Measurements from ENCODE around the gene ZNF664. TPM values are rescaled to one million over a fixed set of nuclear protein-coding genes. Genes with fewer than 3 reads are reported as not detected.

The ZNF664 gene
- total RNA-seq, 1 experiment from 2014 or later: 60.3 TPM

- H3K4me3 ChIP-seq (ENCODE audit: insufficient read depth, low read depth, low read length): no peak overlapping the region
- peaks cover 2% of the 10 kb centered on the region for H3K36me3 ChIP-seq (replicated peaks; ENCODE audit: control insufficient read depth, insufficient read depth, low read length)
- DNase-seq: peak; percentile 35
- no peaks in the 10 kb centered on the region for H3K27me3 ChIP-seq (ENCODE audit: control insufficient read depth, insufficient read depth, low read length)
Observed at GRCh38 chr12:123983822-123984485, 10.9 kb downstream of the ZNF664 start.

- DNase-seq: no peak
- Histone ChIP-seq H3K27me3 (ENCODE audit: control insufficient read depth, insufficient read depth, low read length) (no peaks in the 10 kb centered on the region), H3K4me3 (ENCODE audit: insufficient read depth, low read depth, low read length) (no peak overlapping the region), H3K36me3 (replicated peaks; ENCODE audit: control insufficient read depth, insufficient read depth, low read length) (peaks cover 2% of the 10 kb centered on the region)
Observed at GRCh38 chr12:123984903-123985302, 11.9 kb downstream of the ZNF664 start.

GRCh38 chr12:123986374-123986965, 13.5 kb downstream of the ZNF664 start:
- Histone ChIP-seq H3K36me3 (replicated peaks; ENCODE audit: control insufficient read depth, insufficient read depth, low read length) (peaks cover 2% of the 10 kb centered on the region), H3K4me3 (ENCODE audit: insufficient read depth, low read depth, low read length) (no peak overlapping the region), H3K27me3 (ENCODE audit: control insufficient read depth, insufficient read depth, low read length) (no peaks in the 10 kb centered on the region)
- DNase-seq: no peak

GRCh38 chr12:123987022-123987421, 14.0 kb downstream of the ZNF664 start:
- H3K36me3 ChIP-seq (replicated peaks; ENCODE audit: control insufficient read depth, insufficient read depth, low read length): peaks cover 2% of the 10 kb centered on the region
- DNase-seq: no peak
- no peak overlapping the region for H3K4me3 ChIP-seq (ENCODE audit: insufficient read depth, low read depth, low read length)
- no peaks in the 10 kb centered on the region for H3K27me3 ChIP-seq (ENCODE audit: control insufficient read depth, insufficient read depth, low read length)

- no peak for DNase-seq
- Histone ChIP-seq H3K4me3 (ENCODE audit: insufficient read depth, low read depth, low read length) (no peak overlapping the region), H3K27me3 (ENCODE audit: control insufficient read depth, insufficient read depth, low read length) (no peaks in the 10 kb centered on the region), H3K36me3 (replicated peaks; ENCODE audit: control insufficient read depth, insufficient read depth, low read length) (peaks cover 2% of the 10 kb centered on the region)
Observed at GRCh38 chr12:123989168-123989567, 16.2 kb downstream of the ZNF664 start.

- no peaks in the 10 kb centered on the region for H3K27me3 ChIP-seq (ENCODE audit: control insufficient read depth, insufficient read depth, low read length)
- H3K36me3 ChIP-seq (replicated peaks; ENCODE audit: control insufficient read depth, insufficient read depth, low read length): peaks cover 2% of the 10 kb centered on the region
- DNase-seq: no peak
- H3K4me3 ChIP-seq (ENCODE audit: insufficient read depth, low read depth, low read length): no peak overlapping the region
Observed at GRCh38 chr12:123989753-123990152, 16.7 kb downstream of the ZNF664 start.

GRCh38 chr12:123990511-123990910, 17.5 kb downstream of the ZNF664 start:
- no peak overlapping the region for H3K4me3 ChIP-seq (ENCODE audit: insufficient read depth, low read depth, low read length)
- DNase-seq: no peak
- H3K36me3 ChIP-seq (replicated peaks; ENCODE audit: control insufficient read depth, insufficient read depth, low read length): peaks cover 2% of the 10 kb centered on the region

GRCh38 chr12:123991372-123991951, 18.4 kb downstream of the ZNF664 start:
- H3K36me3 ChIP-seq (replicated peaks; ENCODE audit: control insufficient read depth, insufficient read depth, low read length): peaks cover 2% of the 10 kb centered on the region
- no peak for DNase-seq
- H3K4me3 ChIP-seq (ENCODE audit: insufficient read depth, low read depth, low read length): no peak overlapping the region
- H3K27me3 ChIP-seq (ENCODE audit: control insufficient read depth, insufficient read depth, low read length): no peaks in the 10 kb centered on the region

More at GRCh38 chr12:123990511-123990910, 17.5 kb downstream of the ZNF664 start:
- H3K27me3 ChIP-seq (ENCODE audit: control insufficient read depth, insufficient read depth, low read length): no peaks in the 10 kb centered on the region

GRCh38 chr12:123992118-123992825, 19.3 kb downstream of the ZNF664 start:
- Histone ChIP-seq H3K27me3 (ENCODE audit: control insufficient read depth, insufficient read depth, low read length) (no peaks in the 10 kb centered on the region), H3K4me3 (ENCODE audit: insufficient read depth, low read depth, low read length) (no peak overlapping the region), H3K36me3 (replicated peaks; ENCODE audit: control insufficient read depth, insufficient read depth, low read length) (peaks cover 2% of the 10 kb centered on the region)
- DNase-seq: no peak

GRCh38 chr12:123995023-123995748, 22.2 kb downstream of the ZNF664 start:
- H3K36me3 ChIP-seq (replicated peaks; ENCODE audit: control insufficient read depth, insufficient read depth, low read length): no peaks in the 10 kb centered on the region; the same call in 1 of the 2 replicates
- no peaks in the 10 kb centered on the region for H3K27me3 ChIP-seq (ENCODE audit: control insufficient read depth, insufficient read depth, low read length)
- no peak for DNase-seq
- H3K4me3 ChIP-seq (ENCODE audit: insufficient read depth, low read depth, low read length): no peak overlapping the region

GRCh38 chr12:123996581-123996980, 23.6 kb downstream of the ZNF664 start:
- DNase-seq: no peak
- Histone ChIP-seq H3K36me3 (replicated peaks; ENCODE audit: control insufficient read depth, insufficient read depth, low read length) (no peaks in the 10 kb centered on the region; the same call in 1 of the 2 replicates), H3K27me3 (ENCODE audit: control insufficient read depth, insufficient read depth, low read length) (no peaks in the 10 kb centered on the region), H3K4me3 (ENCODE audit: insufficient read depth, low read depth, low read length) (no peak overlapping the region)

GRCh38 chr12:123997033-123997822, 24.2 kb downstream of the ZNF664 start:
- no peaks in the 10 kb centered on the region for H3K27me3 ChIP-seq (ENCODE audit: control insufficient read depth, insufficient read depth, low read length)
- H3K36me3 ChIP-seq (replicated peaks; ENCODE audit: control insufficient read depth, insufficient read depth, low read length): no peaks in the 10 kb centered on the region; the same call in 1 of the 2 replicates
- DNase-seq: no peak
- no peak overlapping the region for H3K4me3 ChIP-seq (ENCODE audit: insufficient read depth, low read depth, low read length)

GRCh38 chr12:123997908-123998307, 24.9 kb downstream of the ZNF664 start:
- no peak overlapping the region for H3K4me3 ChIP-seq (ENCODE audit: insufficient read depth, low read depth, low read length)
- no peak for DNase-seq
- H3K27me3 ChIP-seq (ENCODE audit: control insufficient read depth, insufficient read depth, low read length): no peaks in the 10 kb centered on the region
- no peaks in the 10 kb centered on the region for H3K36me3 ChIP-seq (replicated peaks; ENCODE audit: control insufficient read depth, insufficient read depth, low read length)
